Endothelial cell of umbilical vein (primary cell): ENCODE measurements around the gene OR5C1. TPM values are rescaled to one million over a fixed set of nuclear protein-coding genes. Genes with fewer than 3 reads are reported as not detected.

ENCODE experiments used
- BruUV-seq: library from RNA; stranded (reverse); fragments of 400-500 nt; replicated peaks from 2 replicates; lab custom pipeline; 2021; lab: Mats Ljungman, UMichigan
- CTCF ChIA-PET: fragments of 300-600, 350-600 bp; sonication (Branson Sonifier 250); formaldehyde crosslinking; loops from one replicate; lab custom pipeline; 2021; ENCODE audit warnings: antibody characterized with exemption, inconsistent platforms; lab: Charles Lee
- POLR2A ChIA-PET: fragments of 300-600, 350-600 bp; sonication (Branson Sonifier 250); formaldehyde crosslinking; loops from one replicate; lab custom pipeline; 2021; ENCODE audit warnings: antibody characterized with exemption, inconsistent platforms; lab: Charles Lee
- DNase-seq: peaks from one replicate; pipeline ENCODE4 v3.0.0-alpha.2; 2011; ENCODE audit warnings: low read depth, low spot score
- FAIRE-seq: peaks from 2 replicates; lab custom pipeline; 2011; peaks lifted over from hg19 to GRCh38; lab: Jason Lieb, UNC
- H2AFZ ChIP-seq: 2 replicates; pipeline ENCODE4 v1.6.0; 2012; ENCODE audit warnings: low read depth, low read length, control low read depth, inconsistent platforms
- H3K27ac ChIP-seq: 2 replicates; pipeline ENCODE4 v1.5.1; 2011; ENCODE audit warnings: low read depth, mild to moderate bottlenecking, control low read depth, low read length, moderate library complexity; ENCODE audit not compliant: insufficient read depth
- H3K27me3 ChIP-seq, 2 experiments: 2 replicates each; pipeline versions ENCODE4 v1.6.0 to v1.6.1; 2011; ENCODE audit warnings: low read length in 2 of 2, mixed read lengths in 1 of 2; ENCODE audit not compliant: control insufficient read depth in 2 of 2, insufficient read depth in 2 of 2
- H3K36me3 ChIP-seq, 2 experiments: 2 replicates in 1 of 2; 3 replicates in 1 of 2; pipeline ENCODE4 v1.5.1; 2011; ENCODE audit warnings: low read length in 2 of 2, mild to moderate bottlenecking in 1 of 2, moderate library complexity in 1 of 2; ENCODE audit not compliant: control insufficient read depth in 2 of 2, insufficient read depth in 2 of 2; ENCODE audit errors: extremely low read depth in 1 of 2
- H3K4me1 ChIP-seq: 3 replicates; pipeline ENCODE4 v1.5.1; 2011; ENCODE audit warnings: mild to moderate bottlenecking, low read length; ENCODE audit not compliant: control insufficient read depth, insufficient read depth; ENCODE audit errors: extremely low read depth
- H3K4me2 ChIP-seq: 2 replicates; pipeline ENCODE4 v1.6.1; 2011; ENCODE audit warnings: low read length, control low read depth, mixed read lengths; ENCODE audit not compliant: insufficient read depth
- H3K4me3 ChIP-seq, 3 experiments: fragments of 200-600 bp in 1 of 3; sonication (generic), shearing (Covaris generic) in 1 of 3; replicated peaks in 1 of 3; 2 replicates each; pipeline ENCODE4 v1.5.1; 2011 to 2016; ENCODE audit warnings: control low read depth in 3 of 3, low read length in 3 of 3, mild to moderate bottlenecking in 2 of 3, inconsistent platforms in 1 of 3, low read depth in 1 of 3, moderate library complexity in 1 of 3; ENCODE audit not compliant: insufficient read depth in 1 of 3
- H3K79me2 ChIP-seq: 2 replicates; pipeline ENCODE4 v1.6.0; 2012; ENCODE audit warnings: low read length, inconsistent platforms; ENCODE audit not compliant: control insufficient read depth, insufficient read depth
- H3K9ac ChIP-seq: replicated peaks from 2 replicates; pipeline ENCODE3; 2011; ENCODE audit warnings: low read length, control low read depth; ENCODE audit not compliant: insufficient read depth; ENCODE audit errors: extremely low read depth
- H3K9me1 ChIP-seq: replicated peaks from 3 replicates; pipeline ENCODE4 v1.6.0; 2011; ENCODE audit warnings: mild to moderate bottlenecking, low read length; ENCODE audit not compliant: control insufficient read depth, insufficient read depth; ENCODE audit errors: extremely low read depth
- H3K9me3 ChIP-seq: replicated peaks from 2 replicates; pipeline ENCODE4 v1.5.1; 2012; ENCODE audit warnings: low read length, inconsistent platforms; ENCODE audit not compliant: control insufficient read depth, insufficient read depth
- H4K20me1 ChIP-seq: replicated peaks from 2 replicates; pipeline ENCODE3; 2011; ENCODE audit warnings: mild to moderate bottlenecking, low read length; ENCODE audit not compliant: control insufficient read depth, insufficient read depth; ENCODE audit errors: extremely low read depth
- EZH2 ChIP-seq: IDR thresholded peaks from 2 replicates; pipeline ENCODE4 v1.6.1; 2012; ENCODE audit warnings: borderline replicate concordance, low read depth, mild to moderate bottlenecking, moderate library complexity, low read length, inconsistent platforms; ENCODE audit not compliant: severe bottlenecking
- FOS ChIP-seq: IDR thresholded peaks from 2 replicates; pipeline ENCODE4 v1.6.1; 2011; ENCODE audit warnings: mild to moderate bottlenecking, low read length, moderate library complexity, borderline replicate concordance; ENCODE audit not compliant: insufficient read depth
- GATA2 ChIP-seq: IDR thresholded peaks from 2 replicates; pipeline ENCODE4 v1.7.0; 2011; ENCODE audit warnings: low read depth, mild to moderate bottlenecking, moderate library complexity, mixed read lengths, low read length; ENCODE audit not compliant: insufficient read length, insufficient read depth
- dilution Hi-C: fragments of 300-500 bp; cut with MboI; formaldehyde crosslinking; loops from one replicate; pipeline ENCODE4 v1.15.0; 2019; ENCODE audit warnings: low sequenced_read_pairs; ENCODE audit not compliant: extremely low pct_ligation_motif_present
- intact Hi-C: fragments of 100-400 bp; cut with micrococcal nuclease; formaldehyde crosslinking; loops from one replicate; pipeline ENCODE4 v1.10.0; 2022
- polyA plus RNA-seq, 4 experiments: library from polyadenylated mRNA; depleted of rRNA in 3 of 4; stranded (reverse) in 3 of 4; unstranded in 1 of 4; fragments of >200 nt; gene quantifications; 2 replicates each; pipeline versions ENCODE4 v1.2.1 to v1.2.3, GENCODE V29; 2011 to 2012; ENCODE audit warnings: missing spikeins in 1 of 4
- total RNA-seq: library from RNA; stranded (reverse); gene quantifications from 2 replicates; pipeline ENCODE4 v1.2.3, GENCODE V29; 2021
- TF ChIP-seq, protein P1 (sequence below): IDR thresholded peaks from 2 replicates; pipeline ENCODE4 v1.6.1; 2011; ENCODE audit not compliant: insufficient read depth, insufficient read length
- TF ChIP-seq, protein P2 (sequence below), 2 donors: IDR thresholded peaks; 1 replicate in 1 of 2; 2 replicates in 1 of 2; pipeline ENCODE4 v1.5.1; 2011; ENCODE audit warnings: low read length in 2 of 2, mild to moderate bottlenecking in 2 of 2, moderate library complexity in 2 of 2, control low read depth in 1 of 2, inconsistent platforms in 1 of 2, low read depth in 1 of 2; ENCODE audit not compliant: insufficient read depth in 1 of 2; ENCODE audit errors: extremely low read depth in 1 of 2

Gene OR5C1
- total and polyA plus RNA-seq, 2 donors (not counting 3 experiments of a cell fraction or from before 2014, with no cell fraction given) = not detected

DNA sequence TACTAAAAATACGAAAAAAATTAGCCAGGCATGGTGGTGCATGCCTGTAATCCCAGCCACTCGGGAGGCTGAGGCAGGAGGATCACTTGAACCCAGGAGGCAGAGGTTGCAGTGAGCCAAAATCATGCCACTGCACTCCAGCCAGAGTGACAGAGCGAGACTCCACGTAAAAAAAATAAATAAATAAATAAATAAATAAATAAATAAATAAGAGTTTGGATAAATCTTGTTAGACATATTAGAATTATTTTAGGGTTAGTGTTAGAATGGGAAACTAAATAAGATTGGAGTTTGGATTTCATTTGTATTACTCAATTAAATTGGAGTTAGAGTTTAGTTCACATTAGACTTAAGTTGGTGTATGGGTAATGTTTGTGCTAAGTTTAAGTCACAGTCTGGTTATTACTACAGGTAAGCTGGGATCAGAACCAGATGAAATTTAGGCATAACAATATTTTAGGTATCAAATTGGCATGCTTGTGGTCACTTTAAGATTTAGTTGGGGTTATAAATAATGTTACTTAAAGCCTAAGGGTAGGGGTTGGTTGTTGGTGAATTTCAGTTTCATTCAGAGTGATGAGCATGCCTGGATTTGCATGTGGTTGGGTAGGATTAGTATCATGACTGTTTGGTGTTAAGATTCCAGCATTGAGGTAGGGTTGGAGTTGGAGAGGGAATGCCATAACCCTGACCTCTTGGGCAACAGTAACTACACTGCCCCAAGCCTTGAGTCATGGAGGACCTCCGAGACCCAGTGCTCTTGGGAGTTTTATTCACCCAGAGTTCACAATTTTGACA, 3.3 kb downstream of the OR5C1 start:
- no TSS peak for BruUV-seq
- DNase-seq (no peak), FAIRE-seq (no peak)
- no peak overlapping the region for H3K4me2 ChIP-seq
- dilution Hi-C loops (no loop called here), intact Hi-C loops (no loop called here)
- no peaks in the 10 kb centered on the region for H3K4me1 ChIP-seq
- no peak overlapping the region for H3K27ac ChIP-seq
- H3K9me1 ChIP-seq = no peaks in the 10 kb centered on the region
- TF ChIP-seq GATA2 (no peak), FOS (no peak), EZH2 (no peak)
- TF ChIP-seq, protein P1, sequence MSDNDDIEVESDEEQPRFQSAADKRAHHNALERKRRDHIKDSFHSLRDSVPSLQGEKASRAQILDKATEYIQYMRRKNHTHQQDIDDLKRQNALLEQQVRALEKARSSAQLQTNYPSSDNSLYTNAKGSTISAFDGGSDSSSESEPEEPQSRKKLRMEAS = no peak
- TF ChIP-seq, protein P2, sequence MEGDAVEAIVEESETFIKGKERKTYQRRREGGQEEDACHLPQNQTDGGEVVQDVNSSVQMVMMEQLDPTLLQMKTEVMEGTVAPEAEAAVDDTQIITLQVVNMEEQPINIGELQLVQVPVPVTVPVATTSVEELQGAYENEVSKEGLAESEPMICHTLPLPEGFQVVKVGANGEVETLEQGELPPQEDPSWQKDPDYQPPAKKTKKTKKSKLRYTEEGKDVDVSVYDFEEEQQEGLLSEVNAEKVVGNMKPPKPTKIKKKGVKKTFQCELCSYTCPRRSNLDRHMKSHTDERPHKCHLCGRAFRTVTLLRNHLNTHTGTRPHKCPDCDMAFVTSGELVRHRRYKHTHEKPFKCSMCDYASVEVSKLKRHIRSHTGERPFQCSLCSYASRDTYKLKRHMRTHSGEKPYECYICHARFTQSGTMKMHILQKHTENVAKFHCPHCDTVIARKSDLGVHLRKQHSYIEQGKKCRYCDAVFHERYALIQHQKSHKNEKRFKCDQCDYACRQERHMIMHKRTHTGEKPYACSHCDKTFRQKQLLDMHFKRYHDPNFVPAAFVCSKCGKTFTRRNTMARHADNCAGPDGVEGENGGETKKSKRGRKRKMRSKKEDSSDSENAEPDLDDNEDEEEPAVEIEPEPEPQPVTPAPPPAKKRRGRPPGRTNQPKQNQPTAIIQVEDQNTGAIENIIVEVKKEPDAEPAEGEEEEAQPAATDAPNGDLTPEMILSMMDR (IDR thresholded peaks at IDR 0.05; ENCODE audit: extremely low read depth in 1 of 2, insufficient read depth in 1 of 2, low read depth in 1 of 2, low read length in 2 of 2) = no peak
- H3K27me3 ChIP-seq = peaks cover 0 to 3% of the 10 kb centered on the region in 2 experiments
- H2AFZ ChIP-seq = no peak overlapping the region
- ChIA-PET CTCF (interaction anchor here (0.9 to 1.2 kb wide), 2 partner anchors 18 to 693 kb away, joined by 3 read pairs; no protein-coding TSS in a partner anchor), POLR2A (no interaction called here)
- no peak overlapping the region for H3K4me3 ChIP-seq
- no peaks in the 10 kb centered on the region for H3K36me3 ChIP-seq
- H3K9ac ChIP-seq = no peak overlapping the region
- no peaks in the 10 kb centered on the region for H3K79me2 ChIP-seq
- no peaks in the 10 kb centered on the region for H3K9me3 ChIP-seq
- no peaks in the 10 kb centered on the region for H4K20me1 ChIP-seq
